Activated T-cell treated with anti-CD3 and anti-CD28 coated beads for 1 hour (primary cell): ENCODE results near the gene MZT2B.
"Not testable (repeated sequence)": the region's sequence is repeated elsewhere in the genome, so short reads cannot be mapped to it uniquely, and the experiment has no call there.

Experiments
- DNase-seq: peaks from one replicate; pipeline ENCODE4 v3.0.0-alpha.2; 2020; ENCODE audit warnings: low read depth

Gene MZT2B

GRCh38 chr2:130180404-130181324 lies 1.4 kb upstream of the MZT2B start:
- not testable (repeated sequence) for DNase-seq

DNA sequence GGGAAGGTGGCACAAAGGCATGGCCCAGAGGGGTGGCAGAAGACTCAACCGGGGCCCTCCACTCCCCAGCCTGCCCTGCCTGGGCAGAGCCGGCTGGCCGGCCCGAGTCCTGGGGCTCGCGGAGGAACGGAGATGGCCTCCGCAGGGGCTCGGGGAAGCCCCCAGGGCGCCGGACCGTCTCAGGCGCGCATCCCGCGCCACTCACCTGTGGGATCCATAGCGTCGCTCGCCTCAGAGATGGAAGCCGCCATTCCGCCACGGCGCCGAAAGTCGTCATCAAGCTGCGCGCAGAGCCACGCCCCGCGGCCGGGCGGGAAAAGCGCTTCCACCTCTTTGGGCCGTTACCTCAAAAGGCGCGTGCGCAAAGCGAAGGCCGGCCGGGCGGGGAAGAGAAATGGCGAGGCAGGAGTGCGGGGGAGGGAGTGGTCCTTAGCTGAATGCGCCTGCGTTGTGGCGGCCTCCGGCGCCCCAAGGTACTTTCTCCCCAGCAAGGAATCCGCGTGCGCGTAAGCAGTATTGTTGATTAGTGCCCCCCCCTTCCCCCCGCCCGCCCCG lies 660 bp upstream of the MZT2B start, which contains the start of gene SMPD4:
TSS of gene SMPD4 (minus strand) at position 278 of the 555 bp plus-strand sequence. CDS start 5,010 bp downstream, outside the sequence.
- peak; percentile 98 for DNase-seq

DNA sequence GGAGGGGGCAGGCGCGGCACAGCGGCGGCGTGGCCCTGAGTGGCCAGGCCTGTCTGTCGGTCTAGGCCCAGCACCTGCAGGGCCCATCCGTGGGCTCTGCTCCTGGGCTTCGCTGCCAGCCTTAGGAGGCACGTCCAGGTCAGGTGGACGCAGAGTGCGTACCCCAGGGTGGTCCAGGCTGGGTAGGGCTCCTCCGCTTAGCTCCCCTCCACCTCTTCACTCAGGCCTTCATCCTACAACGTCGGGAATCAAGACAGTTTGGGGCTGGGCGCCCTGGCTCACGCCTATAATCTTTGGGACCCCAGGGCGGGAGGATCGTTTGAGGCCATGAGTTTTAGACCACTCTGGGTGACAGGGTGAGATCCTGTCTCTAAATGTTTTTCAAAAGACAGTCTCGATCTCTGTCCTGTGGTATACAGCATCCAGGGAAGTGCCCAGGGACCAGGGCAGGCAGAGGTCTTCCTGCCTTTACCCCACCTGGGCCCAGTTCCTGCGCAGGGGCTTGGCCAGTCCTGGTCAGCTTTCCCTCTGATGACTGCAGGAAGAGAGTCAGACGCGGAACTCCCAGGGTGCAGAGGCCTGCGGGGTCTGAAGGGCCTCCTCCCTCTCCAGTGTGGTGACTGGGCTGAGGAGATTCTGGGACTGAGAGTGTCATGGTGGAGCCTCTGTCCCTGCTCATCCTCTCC lies 907 bp downstream of the MZT2B start:
- not testable (repeated sequence) for DNase-seq

DNA sequence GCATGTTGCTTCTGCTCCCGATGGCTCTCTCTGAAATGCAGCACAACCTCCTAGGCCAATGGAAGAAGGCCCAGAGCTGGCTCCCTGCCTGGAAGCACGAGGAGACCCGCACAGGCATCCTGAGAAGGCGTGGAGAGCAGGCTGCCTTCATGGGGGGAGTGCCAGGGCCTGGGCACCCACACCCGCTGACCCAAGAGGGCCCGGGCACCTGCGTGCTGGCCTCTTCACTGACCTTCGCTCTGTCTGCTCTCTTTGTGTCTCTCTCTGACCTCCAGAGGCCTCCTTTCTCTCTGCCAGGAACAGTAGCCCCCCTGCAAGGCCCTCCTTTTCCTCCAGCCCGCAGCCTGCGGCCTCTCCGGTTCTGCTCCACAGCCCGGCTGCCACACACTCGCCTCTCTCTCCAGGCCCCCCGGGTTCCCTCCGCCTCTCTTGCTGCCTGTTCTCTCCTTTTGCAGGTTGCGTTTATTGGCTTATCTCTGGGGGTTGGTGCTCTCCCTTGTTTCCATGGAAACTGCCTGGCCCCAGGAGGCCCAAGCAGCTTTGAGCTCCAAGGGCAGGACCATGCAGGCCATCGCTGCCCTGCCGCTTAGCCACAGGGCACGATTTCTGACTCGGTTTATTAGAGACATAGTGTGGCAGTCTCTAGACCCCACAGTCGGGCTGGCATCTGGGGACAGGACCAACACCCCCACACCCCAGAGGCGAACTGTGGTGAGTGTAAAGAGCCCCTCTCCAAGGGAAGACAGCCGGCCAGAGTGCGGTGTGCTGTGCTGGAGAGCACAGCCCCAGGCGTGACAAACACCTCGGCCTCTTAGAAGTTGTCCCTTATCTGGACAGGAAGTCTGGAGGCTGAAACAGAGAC lies 1.7 kb downstream of the MZT2B start:
- no peak for DNase-seq

DNA sequence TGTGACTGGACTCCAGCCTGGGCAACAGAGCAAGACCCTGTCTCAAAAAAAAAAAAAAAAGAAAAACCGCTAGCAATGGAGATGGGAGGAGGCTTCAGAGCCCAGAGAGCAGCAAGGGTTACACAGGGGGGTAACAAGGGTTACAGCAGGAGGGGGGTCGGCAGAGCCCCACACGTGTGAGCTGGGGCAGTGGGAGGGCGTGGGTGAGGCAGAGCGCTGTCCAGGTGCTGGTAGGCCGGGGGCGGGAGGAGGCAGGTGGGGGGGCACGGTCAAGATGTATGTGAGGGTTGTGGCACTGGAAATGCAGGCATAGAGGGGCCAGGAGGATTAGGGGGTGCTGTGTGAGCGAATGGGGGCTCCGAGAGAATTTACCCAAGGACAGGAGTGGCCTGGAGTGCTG lies 3.4 kb downstream of the MZT2B start:
- no peak for DNase-seq

GRCh38 chr2:130185896-130186295 lies 3.8 kb downstream of the MZT2B start:
- no peak for DNase-seq

DNA sequence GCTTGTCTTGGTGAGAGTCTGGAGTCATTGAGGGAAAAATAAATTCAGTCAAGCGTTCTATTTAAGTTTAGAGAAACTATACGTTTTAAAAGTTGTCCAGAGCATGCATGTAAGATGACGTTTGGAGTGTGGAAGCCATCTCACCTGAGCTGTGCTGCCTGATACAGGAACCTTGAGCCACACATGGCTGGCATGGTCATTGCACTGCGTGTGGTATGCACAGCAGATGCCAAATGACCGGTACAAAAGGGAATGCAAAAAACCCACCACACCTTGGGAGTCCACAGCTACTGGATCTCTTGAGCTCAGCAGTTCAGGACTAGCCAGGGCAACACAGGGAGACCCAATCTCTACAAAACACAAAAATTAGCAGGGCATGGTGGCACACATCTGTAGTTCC lies 4.3 kb downstream of the MZT2B start:
- DNase-seq = no peak

GRCh38 chr2:130187268-130187667 lies 5.2 kb downstream of the MZT2B start:
- no peak for DNase-seq

DNA sequence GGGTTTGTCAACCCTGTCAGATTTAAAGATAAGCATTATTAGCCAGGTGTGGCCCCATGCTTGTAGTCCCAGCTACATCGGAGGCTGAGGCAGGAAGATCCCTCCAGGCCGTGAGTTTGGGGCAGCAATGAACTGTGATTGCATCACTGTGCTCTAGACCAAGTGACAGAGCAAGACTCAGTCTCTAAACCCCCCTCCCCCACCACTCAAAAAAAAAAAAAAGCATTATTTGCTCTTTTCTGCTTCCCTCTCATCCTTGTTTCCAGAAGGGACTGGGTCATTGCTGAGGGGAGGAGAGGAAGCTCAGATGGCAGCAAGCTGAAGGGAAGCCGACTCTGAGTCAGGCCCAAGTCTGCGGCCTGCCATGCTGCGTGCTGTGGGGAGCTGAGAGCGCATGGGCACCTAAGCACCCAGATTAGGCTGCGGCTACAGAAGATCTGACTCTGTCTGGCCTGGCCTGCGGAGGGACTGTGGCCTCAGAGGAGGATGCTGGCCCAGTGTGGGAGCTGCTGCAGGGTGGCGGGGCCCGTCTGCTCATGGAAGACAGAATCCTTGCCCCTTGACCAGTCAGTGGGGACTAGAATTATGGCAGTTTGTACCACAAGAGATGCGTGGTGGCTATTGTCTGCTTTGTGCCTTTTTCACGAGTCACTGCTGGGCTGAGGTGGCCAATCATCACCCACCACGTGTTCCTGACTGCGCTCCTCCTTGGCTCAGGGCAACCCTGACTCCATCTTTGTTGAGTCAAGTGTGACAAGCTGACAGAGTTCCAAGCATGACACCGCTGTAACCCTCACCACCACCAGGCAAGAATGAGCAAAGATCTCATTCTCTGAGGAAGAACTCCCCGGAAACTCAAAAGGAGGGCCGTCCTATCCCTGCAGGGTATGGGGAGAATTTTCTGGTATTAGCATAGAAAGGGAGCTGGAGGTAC lies 6.1 kb downstream of the MZT2B start:
- DNase-seq = not testable (repeated sequence)

- not testable (repeated sequence) for DNase-seq
Measured at GRCh38 chr2:130188958-130189357, 6.9 kb downstream of the MZT2B start.

GRCh38 chr2:130190237-130190636 lies 8.2 kb downstream of the MZT2B start:
- no peak for DNase-seq

DNA sequence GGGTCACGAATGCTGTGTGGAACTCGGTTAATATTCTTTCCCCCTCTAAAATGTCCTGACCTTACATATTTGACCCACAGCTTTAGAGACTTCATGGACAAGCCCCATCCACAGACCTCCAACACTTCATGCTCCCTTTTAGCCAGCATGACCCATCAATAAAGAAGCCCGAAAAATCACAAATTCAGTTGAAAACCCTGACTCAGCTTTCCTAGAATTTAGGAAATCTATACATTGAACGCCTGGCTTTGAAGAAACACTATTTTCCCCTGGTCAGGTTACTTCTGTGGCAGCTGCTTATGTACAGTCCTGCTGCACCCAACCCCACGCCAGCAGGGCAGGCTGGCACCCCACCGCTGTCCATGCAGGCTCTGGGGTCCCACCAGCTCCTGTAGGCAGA lies 9.3 kb downstream of the MZT2B start:
- DNase-seq = not testable (repeated sequence)

GRCh38 chr2:130192451-130192850 lies 10.4 kb downstream of the MZT2B start:
- not testable (repeated sequence) for DNase-seq

DNA sequence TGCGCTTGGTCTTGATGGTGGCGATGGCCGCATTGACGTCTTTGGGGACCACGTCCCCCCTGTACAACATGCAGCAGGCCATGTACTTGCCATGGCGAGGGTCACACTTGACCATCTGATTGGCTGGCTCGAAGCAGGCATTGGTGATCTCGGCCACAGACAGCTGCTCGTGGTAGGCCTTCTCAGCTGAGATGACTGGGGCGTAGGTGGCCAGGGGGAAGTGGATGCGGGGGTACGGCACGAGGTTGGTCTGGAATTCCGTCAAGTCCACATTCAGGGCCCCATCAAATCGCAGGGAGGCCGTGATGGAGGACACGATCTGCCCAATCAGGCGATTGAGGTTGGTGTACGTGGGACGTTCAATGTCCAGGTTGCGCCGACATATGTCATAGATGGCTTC lies 11.8 kb downstream of the MZT2B start:
- DNase-seq = not testable (repeated sequence)

GRCh38 chr2:130195089-130195635 lies 13.1 kb downstream of the MZT2B start:
- not testable (repeated sequence) for DNase-seq

DNA sequence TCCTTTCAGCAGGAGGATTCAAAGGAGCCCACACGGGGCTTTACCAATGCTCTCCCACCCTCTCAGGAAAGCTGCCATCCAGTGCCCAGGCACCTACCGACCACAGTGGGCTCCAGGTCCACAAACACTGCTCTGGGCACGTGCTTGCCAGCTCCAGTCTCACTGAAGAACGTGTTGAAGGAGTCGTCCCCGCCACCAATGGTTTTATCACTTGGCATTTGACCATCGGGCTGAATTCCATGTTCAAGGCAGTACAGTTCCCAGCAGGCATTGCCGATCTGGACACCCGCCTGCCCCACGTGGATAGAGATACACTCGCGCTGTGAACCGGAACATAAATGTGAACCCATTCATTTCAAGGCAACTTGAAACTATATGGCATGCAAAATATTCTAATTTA lies 14.0 kb downstream of the MZT2B start:
- not testable (repeated sequence) for DNase-seq

DNA sequence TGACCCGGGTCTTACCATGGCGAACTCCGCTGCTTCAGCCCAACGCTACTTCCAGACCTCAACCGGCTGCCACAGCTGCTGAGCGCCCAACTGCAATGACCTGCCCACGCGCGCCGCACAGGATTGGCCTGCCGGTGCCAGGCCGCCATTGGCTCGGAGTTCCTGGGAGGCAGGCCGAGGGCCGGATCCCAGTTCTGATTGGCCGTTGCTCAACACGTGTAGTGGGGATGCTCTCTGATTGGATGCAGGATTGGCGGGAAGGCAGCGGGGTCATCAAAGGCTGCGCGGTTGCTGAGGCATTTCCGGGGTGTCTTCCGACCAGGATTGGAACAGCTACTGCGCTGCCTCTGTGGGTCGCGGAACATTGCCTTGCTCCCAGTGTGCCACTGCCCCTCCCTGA lies 16.3 kb downstream of the MZT2B start, which contains the start of gene TUBA3E:
TSS of gene TUBA3E (minus strand) at position 97 of the 400 bp plus-strand sequence. CDS start at position 18, 79 bp downstream.
- DNase-seq = no peak

GRCh38 chr2:130202518-130202917 lies 20.5 kb downstream of the MZT2B start:
- not testable (repeated sequence) for DNase-seq

- DNase-seq = not testable (repeated sequence)
Measured at GRCh38 chr2:130203150-130203549, 21.1 kb downstream of the MZT2B start.

- DNase-seq = not testable (repeated sequence)
Measured at GRCh38 chr2:130207051-130207450, 25.0 kb downstream of the MZT2B start.
